Embryonic facial prominence (tissue), 1 donor: ENCODE data around the gene AQP7.
"Not testable (repeated sequence)": the region's sequence is repeated elsewhere in the genome, so short reads cannot be mapped to it uniquely, and the experiment has no call there.

Source experiments
- DNase-seq: peaks from one replicate; pipeline ENCODE4 v3.0.0-alpha.2; 2016; ENCODE audit errors: extremely low spot score

The AQP7 gene

DNA sequence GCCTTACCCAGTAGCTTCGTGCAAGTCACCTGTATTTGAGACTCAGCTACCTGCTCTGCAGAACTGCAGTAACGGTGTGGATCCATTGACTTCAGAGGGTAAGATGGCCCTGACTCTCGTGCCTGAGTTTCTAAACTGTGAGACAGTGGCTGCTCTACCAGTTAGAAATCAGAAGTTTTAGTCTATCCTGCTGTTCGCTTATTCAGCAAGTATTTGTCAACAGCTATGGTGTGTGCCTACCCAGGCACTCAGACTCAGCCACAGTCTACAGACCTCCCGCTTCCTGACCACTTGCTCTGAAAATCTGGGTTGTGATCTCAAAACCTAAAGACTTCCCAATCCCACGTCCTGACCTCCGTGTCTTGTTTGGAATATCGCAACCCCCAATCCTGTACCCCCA, 31.5 kb upstream of the AQP7 start:
- DNase-seq, result no peak

DNA sequence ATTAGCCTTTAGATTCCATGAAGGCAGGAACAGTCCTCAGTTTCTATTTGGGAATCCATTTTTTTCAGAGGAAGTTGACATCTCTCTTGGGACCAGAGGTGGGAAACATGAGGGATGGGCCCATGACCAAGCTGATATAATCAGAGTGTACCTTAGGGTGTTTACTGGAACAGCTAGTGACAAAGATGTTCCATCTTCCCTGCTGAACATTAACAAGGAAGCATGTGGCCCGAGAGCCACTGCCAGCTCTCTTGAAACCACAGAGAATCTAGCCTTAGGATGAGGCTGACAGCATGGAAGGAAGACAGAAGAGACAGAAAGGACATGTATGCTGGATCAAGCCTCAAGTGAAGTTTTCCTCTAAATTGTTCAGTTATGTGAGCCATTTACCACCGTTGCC, 29.1 kb upstream of the AQP7 start:
- DNase-seq, result no peak

GRCh38 chr9:33430942-33431341, 28.6 kb upstream of the AQP7 start:
- no peak for DNase-seq

DNA sequence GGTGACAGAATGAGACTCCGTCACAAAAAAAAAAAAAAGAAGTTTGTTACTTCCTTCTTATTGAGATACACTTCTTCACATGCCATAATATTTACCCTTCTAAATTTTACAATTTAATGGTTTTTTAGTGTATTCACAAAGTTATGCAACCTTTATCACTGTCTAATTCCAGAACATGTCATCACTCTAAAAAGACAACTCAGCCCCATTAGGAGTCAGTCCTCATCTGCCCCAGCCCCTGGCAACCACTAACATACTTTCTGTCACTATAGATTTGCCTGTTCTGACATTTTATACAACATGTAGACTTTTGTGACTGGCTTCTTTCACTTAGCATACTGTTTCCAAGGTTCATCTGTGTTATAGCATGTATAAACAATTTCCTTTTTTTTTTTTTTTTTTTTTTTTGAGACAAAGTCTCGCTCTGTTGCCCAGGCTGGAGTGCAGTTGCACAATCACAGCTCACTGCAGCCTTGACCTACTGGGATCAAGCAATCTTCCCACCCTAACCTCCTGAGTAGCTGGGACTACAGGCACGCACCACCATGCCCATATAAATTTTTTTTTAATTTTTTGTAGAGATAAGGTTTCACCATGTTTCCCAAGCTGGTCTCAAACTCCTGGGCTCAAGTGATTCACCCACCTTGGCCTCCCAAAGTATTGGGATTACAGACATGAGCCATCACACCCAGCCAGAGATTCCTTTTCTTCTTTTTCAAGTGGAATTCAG, 27.1 kb upstream of the AQP7 start:
- no peak for DNase-seq

GRCh38 chr9:33426843-33427293, 24.5 kb upstream of the AQP7 start:
- no peak for DNase-seq

DNA sequence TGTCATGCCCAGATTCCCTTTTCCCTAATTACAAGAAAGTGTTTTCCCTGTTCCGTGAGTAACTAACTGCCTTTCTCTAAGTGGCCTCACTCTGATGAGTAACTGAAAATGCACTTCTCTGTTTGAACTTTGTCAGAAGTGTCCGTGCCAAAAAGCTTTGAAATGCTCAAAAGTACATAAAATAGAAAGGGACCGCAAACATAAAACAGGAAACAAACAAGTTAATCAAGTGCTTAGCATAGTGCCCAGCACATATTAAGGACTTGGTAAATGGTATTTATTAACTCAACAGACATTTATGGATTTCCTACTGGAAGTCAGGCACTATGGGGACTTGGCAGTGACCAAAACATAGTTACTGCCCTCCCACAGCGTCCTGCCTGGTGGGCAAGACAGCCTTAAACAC, 22.8 kb upstream of the AQP7 start:
- DNase-seq, result no peak

DNA sequence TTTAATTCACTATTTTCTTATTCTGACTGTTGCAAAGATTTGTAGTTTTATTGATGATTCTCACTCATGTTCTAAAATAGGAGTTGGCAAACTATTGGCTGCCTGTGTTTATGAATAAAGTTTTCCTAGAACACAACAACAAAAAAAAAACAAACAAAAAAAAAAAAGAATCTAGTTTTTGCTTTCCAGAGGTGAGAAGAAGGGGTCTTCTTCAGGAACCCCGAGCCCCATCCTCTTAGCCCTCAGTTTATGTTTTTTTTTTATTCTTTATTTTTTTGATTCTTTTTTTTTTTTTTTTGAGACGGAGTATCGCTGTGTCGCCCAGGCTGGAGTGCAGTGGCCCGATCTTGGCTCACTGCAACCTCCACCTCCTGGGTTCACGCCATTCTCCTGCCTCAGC, 22.1 kb upstream of the AQP7 start:
- DNase-seq, result not testable (repeated sequence)

DNA sequence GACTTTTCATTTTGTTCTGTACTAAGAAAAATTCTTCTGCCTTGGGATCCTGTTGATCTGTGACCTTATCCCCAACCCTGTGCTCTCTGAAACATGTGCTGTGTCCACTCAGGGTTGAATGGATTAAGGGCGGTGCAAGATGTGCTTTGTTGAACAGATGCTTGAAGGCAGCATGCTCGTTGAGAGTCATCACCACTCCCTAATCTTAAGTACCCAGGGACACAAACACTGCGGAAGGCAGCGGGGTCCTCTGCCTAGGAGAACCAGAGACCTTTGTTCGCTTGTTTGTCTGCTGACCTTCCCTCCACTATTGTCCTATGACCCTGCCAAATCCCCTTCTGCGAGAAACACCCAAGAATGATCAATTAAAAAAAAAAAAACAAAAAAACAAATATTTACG, 21.7 kb upstream of the AQP7 start:
- not testable (repeated sequence) for DNase-seq

GRCh38 chr9:33419708-33420303, 17.4 kb upstream of the AQP7 start:
- DNase-seq, result no peak

DNA sequence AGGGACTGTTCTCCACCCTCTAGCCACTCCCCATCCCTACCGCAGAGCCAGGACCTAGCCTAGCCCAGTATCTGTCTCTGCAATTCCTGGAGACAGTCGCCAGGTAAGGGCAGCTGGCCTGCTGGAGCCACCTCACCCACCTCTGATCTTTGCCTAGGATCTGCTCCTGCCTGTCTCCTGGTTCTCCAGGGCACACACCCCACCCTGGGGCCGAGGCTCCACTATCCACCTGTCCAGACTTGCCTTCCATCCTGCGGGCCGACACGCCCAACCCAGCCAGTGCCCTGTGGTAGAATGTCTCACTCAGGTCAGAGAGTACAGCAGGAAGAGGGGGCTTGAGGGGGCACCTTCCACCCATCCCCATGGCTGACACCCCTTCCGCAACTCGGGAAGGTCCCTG, 15.7 kb upstream of the AQP7 start:
- no peak for DNase-seq

GRCh38 chr9:33416996-33417395, 14.6 kb upstream of the AQP7 start:
- DNase-seq, result no peak

GRCh38 chr9:33415501-33416038, 13.2 kb upstream of the AQP7 start:
- no peak for DNase-seq

DNA sequence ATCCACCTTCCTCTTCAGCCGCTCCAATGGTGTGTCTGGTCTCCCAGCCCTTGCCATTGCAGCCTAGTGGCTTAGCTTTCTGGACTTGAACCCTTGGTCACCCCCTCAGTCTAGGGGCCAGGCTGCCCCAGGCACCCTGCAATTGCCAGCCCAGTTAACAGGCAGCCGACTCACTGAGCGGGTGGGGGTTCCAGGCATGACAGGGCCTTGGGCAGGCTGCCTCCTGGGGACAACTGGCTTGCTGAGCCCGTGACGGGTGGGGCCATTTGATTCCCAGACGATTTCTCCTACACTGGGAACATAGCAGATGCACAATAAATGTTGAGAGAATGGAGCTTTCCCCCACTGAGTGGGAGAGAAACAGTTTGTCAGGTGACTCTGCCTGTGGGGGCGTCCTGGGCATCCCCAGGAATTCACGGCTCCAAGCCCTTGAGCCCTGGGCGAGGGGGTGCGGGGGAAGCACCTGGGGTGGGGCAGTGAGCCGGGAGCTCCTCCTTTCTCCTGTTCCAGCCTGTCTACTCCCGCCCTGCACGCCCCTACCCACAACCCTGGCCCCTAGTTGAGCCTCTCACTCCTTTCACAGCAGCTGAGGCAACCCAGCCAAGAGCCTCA, 12.6 kb upstream of the AQP7 start:
- DNase-seq, result no peak

DNA sequence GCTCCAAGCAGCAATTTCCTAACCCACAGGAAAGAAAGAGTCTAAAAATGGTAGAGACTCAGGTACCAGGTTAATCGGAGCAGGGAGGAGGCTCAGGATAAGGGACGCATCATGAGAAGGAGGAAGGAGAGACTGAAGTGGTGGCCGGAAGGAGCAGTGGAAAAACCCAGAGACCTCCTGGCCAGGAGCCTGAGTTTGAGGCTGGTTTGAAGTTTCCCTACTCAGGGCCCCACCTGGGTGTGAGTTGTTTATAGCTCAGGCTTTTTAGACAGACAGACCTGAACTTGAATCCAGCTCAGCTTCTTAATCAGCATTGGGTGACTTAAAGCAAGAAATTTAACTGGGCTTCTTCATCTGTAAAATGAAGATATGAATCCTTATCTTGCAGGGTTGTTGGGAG, 11.9 kb upstream of the AQP7 start:
- no peak for DNase-seq

DNA sequence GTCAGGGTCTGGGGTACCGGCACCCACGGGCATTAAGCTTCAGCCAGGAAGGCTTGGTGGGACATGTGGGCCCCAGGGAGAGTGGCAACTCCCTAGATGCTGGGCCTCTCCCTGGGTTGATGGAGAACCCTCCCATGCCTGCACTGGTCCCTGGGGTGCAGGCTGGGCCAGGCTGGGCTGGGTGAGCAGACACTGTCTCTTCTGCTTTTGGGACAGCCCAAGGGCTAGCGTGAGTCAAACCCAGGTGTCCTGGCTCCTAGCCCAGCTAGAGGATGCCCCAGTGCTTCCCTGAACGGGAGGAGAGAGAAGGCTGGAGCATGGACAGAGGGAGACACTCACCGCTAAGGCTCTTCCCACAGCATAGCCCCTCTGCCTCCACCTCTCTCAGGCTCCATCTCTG, 5.7 kb upstream of the AQP7 start:
- DNase-seq, result no peak

DNA sequence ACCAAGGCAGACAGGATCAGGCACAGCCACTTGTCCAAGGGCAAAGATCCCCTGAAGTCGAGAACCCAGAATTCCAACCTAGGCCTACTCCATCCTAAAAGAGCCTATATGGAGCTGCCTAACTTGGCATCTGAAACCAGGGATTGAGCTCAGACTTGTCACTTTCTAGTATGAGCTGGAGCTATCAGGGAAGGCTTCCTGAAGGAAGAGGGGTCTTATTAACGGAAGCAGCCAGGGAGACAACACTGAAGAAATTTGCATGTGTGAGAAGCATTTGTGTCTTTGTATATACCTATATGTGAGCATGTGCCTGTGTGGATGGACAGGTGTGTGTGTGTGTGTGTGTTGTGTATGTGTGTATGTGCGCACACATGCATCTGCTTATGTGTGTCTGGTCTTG, 4.7 kb upstream of the AQP7 start:
- no peak for DNase-seq

GRCh38 chr9:33404788-33405362, 2.5 kb upstream of the AQP7 start:
- no peak for DNase-seq

DNA sequence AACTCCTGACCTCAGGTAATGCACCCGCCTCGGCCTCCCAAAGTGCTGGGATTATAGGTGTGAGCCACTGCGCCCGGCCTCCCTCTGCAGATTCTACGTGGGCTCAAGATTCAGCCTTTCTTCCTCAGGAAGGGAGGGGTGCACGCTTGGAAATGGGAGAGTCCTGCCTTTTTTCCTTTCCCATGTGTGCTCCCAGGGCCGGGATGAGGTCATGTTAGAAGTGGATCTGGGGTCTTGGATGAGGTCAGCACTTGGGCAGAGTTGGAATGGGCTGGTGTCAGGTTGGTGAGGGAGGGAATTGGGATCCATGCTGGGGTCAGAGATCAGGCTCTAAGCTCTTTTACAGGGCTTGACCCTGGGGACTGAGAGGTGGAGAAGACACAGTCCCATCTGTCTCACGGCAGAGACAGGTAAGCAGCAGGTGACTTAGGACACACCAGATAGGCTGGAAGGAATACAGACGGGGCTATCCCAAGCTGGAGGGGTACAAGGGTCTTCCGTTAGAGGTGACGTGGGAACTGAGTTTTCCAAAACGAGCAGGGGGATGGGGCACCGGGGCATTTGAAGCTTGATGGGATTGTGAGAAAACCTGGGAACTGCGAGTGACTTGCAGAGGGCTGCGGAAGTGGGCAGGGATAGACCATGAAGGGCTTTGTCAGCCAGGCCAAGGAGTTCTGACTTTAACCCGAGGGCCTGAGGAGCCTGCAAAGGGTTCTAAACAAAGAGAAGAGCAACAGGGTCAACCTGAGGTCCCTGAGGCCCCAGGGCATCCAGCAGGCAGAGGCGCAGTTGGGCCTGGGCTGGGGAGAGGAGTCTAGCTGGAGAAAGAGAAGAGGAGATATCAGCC, 1.8 kb upstream of the AQP7 start:
- DNase-seq, result no peak

DNA sequence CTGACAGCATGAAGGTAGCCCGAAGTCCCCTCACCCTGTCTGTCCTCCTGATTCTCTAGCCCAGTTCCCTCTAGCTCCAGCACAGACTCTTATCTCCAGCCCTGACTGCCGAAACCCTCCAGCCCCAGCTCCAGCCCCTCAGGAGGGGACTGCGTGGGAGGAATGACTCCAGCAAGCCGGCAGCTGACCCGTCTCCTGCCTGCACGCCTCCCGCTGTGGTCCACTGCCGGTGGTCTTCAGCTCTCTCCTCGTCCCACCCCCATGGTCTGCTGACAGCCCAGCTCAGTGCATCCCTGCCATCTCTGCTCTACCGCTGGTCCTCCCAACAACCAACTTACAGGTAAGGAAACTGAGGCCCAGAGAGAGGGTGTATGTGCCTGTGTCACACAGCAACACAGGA, 559 bp downstream of the AQP7 start:
- not testable (repeated sequence) for DNase-seq

GRCh38 chr9:33399047-33399446, 3.3 kb downstream of the AQP7 start:
- DNase-seq, result not testable (repeated sequence)

DNA sequence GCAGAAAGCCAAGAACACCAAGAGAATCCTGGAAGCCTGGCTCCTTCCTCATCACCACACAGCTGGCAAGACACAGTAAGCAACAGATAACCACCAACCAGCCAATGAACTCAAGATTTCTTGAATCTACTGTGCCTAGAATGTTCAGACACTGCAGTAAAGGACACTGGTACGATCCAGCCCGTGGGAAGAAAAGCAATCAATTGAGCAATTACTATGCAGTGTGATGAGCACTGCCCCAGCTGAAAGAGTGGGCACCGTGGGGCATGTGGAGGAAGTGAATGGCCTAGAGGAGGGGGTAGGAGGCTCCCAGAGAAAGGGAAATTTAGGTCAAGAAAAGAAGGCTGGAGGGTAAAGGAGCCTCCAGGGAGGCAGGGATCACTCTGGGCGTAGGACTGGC, 4.6 kb downstream of the AQP7 start:
- not testable (repeated sequence) for DNase-seq
